Measurements from ENCODE around the gene HDAC4. TPM values are rescaled to one million over a fixed set of nuclear protein-coding genes. Genes with fewer than 3 reads are reported as not detected.
A peak's percentile ranks its signal among the peaks of the same experiment; 100 is the strongest.

The HDAC4 gene
- total RNA-seq, 1 donor from 2014 or later: 11.8 TPM

DNA sequence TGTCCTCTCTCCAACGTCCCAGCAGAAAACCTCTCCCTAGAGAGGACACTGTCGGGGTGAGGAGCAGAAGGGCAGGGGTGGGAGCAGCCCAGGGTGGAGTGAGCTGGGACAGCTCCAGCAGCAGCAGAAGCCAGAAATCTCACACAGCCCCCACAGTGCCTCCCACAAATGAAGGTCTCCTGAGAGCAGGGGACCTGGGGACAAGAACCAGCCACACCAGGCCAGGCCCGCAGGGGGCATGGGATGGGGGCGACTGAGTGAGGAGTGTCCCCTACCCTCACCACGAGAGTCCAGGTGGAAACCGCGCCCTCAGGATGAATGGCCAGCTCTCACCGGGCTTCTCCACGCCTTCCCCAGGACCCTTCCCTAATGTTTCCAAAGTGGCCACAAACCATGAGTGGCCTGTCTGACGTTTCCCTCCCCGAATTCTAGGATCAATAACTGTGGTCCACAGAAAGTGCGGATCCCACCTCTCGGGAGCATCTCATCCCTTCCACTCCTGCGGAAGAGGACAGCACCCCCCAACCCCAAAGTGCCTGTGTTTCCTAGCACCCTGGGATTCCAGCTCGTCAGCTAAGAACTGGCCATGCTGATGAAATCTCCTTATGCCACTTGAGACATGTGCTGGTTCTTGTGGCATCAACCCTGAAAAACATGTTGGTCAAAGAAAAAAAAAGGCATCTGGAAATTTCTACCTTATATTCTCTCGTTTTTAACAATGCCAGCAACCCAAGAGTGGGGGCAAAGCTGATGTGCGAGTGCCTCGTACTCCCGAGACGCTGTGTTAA, 121.1 kb downstream of the HDAC4 start:
- Histone ChIP-seq H3K4me2 (ENCODE audit: low read length) (peak overlapping the region; percentile 61), H3K79me2 (ENCODE audit: insufficient read depth, low read length) (peaks cover 19% of the 10 kb centered on the region), H3K9me3 (ENCODE audit: insufficient read depth, low read depth, low read length) (no peaks in the 10 kb centered on the region), H3K9ac (ENCODE audit: low read length) (peak overlapping the region; percentile 51), H3K4me3 (ENCODE audit: insufficient read depth, low read depth, low read length) (no peak overlapping the region), H3K36me3 (ENCODE audit: insufficient read depth, low read length) (no peaks in the 10 kb centered on the region), H3K4me1 (ENCODE audit: insufficient read depth, low read length) (peaks cover 29% of the 10 kb centered on the region), H2AFZ (ENCODE audit: low read depth, low read length) (no peak overlapping the region), H4K20me1 (ENCODE audit: insufficient read depth, low read length) (no peaks in the 10 kb centered on the region), H3K27me3 (ENCODE audit: insufficient read depth, low read length) (no peaks in the 10 kb centered on the region), H3K27ac (ENCODE audit: low read depth, low read length) (peak overlapping the region; percentile 65)
- peaks cover 10% of the 10 kb centered on the region for H3K4me1 Mint-ChIP-seq (ENCODE audit: low read depth, unreplicated experiment)
- DNase-seq (ENCODE audit: low read depth): no peak
- FAIRE-seq: no peak
- TF ChIP-seq, protein P1, sequence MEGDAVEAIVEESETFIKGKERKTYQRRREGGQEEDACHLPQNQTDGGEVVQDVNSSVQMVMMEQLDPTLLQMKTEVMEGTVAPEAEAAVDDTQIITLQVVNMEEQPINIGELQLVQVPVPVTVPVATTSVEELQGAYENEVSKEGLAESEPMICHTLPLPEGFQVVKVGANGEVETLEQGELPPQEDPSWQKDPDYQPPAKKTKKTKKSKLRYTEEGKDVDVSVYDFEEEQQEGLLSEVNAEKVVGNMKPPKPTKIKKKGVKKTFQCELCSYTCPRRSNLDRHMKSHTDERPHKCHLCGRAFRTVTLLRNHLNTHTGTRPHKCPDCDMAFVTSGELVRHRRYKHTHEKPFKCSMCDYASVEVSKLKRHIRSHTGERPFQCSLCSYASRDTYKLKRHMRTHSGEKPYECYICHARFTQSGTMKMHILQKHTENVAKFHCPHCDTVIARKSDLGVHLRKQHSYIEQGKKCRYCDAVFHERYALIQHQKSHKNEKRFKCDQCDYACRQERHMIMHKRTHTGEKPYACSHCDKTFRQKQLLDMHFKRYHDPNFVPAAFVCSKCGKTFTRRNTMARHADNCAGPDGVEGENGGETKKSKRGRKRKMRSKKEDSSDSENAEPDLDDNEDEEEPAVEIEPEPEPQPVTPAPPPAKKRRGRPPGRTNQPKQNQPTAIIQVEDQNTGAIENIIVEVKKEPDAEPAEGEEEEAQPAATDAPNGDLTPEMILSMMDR (IDR thresholded peaks at IDR 0.05; ENCODE audit: insufficient read depth, low read depth, low read length): no peak
- no peak for TF ChIP-seq EZH2 (IDR thresholded peaks at IDR 0.05; ENCODE audit: insufficient read depth, low read length)
- H3K36me3 Mint-ChIP-seq (ENCODE audit: low read depth, unreplicated experiment): no peaks in the 10 kb centered on the region
- H3K27ac Mint-ChIP-seq (ENCODE audit: unreplicated experiment): peak overlapping the region; percentile 68
- H3K9me3 Mint-ChIP-seq (ENCODE audit: unreplicated experiment): no peaks in the 10 kb centered on the region
- no peaks in the 10 kb centered on the region for H3K27me3 Mint-ChIP-seq (ENCODE audit: low read depth, unreplicated experiment)
- H3K4me3 Mint-ChIP-seq (ENCODE audit: unreplicated experiment): no peak overlapping the region

GRCh38 chr2:239278941-239279365, 121.9 kb downstream of the HDAC4 start:
- Mint-ChIP-seq H3K27me3 (ENCODE audit: low read depth, unreplicated experiment) (no peaks in the 10 kb centered on the region), H3K4me3 (ENCODE audit: unreplicated experiment) (no peak overlapping the region), H3K36me3 (ENCODE audit: low read depth, unreplicated experiment) (no peaks in the 10 kb centered on the region), H3K27ac (ENCODE audit: unreplicated experiment) (peak overlapping the region; percentile 23), H3K9me3 (ENCODE audit: unreplicated experiment) (no peaks in the 10 kb centered on the region), H3K4me1 (ENCODE audit: low read depth, unreplicated experiment) (peaks cover 14% of the 10 kb centered on the region)
- H3K79me2 ChIP-seq (ENCODE audit: insufficient read depth, low read length): peaks cover 19% of the 10 kb centered on the region
- no peak overlapping the region for H3K9ac ChIP-seq (ENCODE audit: low read length)
- no peak overlapping the region for H3K4me3 ChIP-seq (ENCODE audit: insufficient read depth, low read depth, low read length)
- H3K9me3 ChIP-seq (ENCODE audit: insufficient read depth, low read depth, low read length): no peaks in the 10 kb centered on the region
- no peak overlapping the region for H3K4me2 ChIP-seq (ENCODE audit: low read length)
- H3K36me3 ChIP-seq (ENCODE audit: insufficient read depth, low read length): no peaks in the 10 kb centered on the region
- H4K20me1 ChIP-seq (ENCODE audit: insufficient read depth, low read length): no peaks in the 10 kb centered on the region
- FAIRE-seq (no peak), DNase-seq (ENCODE audit: low read depth) (peak; percentile 36)
- H3K27me3 ChIP-seq (ENCODE audit: insufficient read depth, low read length): no peaks in the 10 kb centered on the region
- no peak overlapping the region for H3K27ac ChIP-seq (ENCODE audit: low read depth, low read length)
- TF ChIP-seq EZH2 (IDR thresholded peaks at IDR 0.05; ENCODE audit: insufficient read depth, low read length): no peak
- TF ChIP-seq, protein P1 (IDR thresholded peaks at IDR 0.05; ENCODE audit: insufficient read depth, low read depth, low read length): no peak
- H3K4me1 ChIP-seq (ENCODE audit: insufficient read depth, low read length): peaks cover 37% of the 10 kb centered on the region
- no peak overlapping the region for H2AFZ ChIP-seq (ENCODE audit: low read depth, low read length)

GRCh38 chr2:239278361-239278760, 122.5 kb downstream of the HDAC4 start:
- Histone ChIP-seq H4K20me1 (ENCODE audit: insufficient read depth, low read length) (no peaks in the 10 kb centered on the region), H2AFZ (ENCODE audit: low read depth, low read length) (no peak overlapping the region), H3K36me3 (ENCODE audit: insufficient read depth, low read length) (no peaks in the 10 kb centered on the region), H3K27ac (ENCODE audit: low read depth, low read length) (no peak overlapping the region), H3K4me3 (ENCODE audit: insufficient read depth, low read depth, low read length) (no peak overlapping the region), H3K4me1 (ENCODE audit: insufficient read depth, low read length) (peaks cover 41% of the 10 kb centered on the region), H3K27me3 (ENCODE audit: insufficient read depth, low read length) (no peaks in the 10 kb centered on the region), H3K9ac (ENCODE audit: low read length) (no peak overlapping the region), H3K79me2 (ENCODE audit: insufficient read depth, low read length) (peaks cover 19% of the 10 kb centered on the region), H3K4me2 (ENCODE audit: low read length) (no peak overlapping the region), H3K9me3 (ENCODE audit: insufficient read depth, low read depth, low read length) (no peaks in the 10 kb centered on the region)
- Mint-ChIP-seq H3K9me3 (ENCODE audit: unreplicated experiment) (no peaks in the 10 kb centered on the region), H3K4me3 (ENCODE audit: unreplicated experiment) (no peak overlapping the region), H3K4me1 (ENCODE audit: low read depth, unreplicated experiment) (peaks cover 16% of the 10 kb centered on the region), H3K27ac (ENCODE audit: unreplicated experiment) (no peak overlapping the region), H3K36me3 (ENCODE audit: low read depth, unreplicated experiment) (no peaks in the 10 kb centered on the region), H3K27me3 (ENCODE audit: low read depth, unreplicated experiment) (no peaks in the 10 kb centered on the region)
- DNase-seq (ENCODE audit: low read depth): no peak
- TF ChIP-seq EZH2 (IDR thresholded peaks at IDR 0.05; ENCODE audit: insufficient read depth, low read length): no peak
- TF ChIP-seq, protein P1 (IDR thresholded peaks at IDR 0.05; ENCODE audit: insufficient read depth, low read depth, low read length): no peak
- no peak for FAIRE-seq
